Breast epithelium (tissue), 4 donors: ENCODE results near the gene CAPN2. TPM values are rescaled to one million over a fixed set of nuclear protein-coding genes. Genes with fewer than 3 reads are reported as not detected.

Experiments
- DNase-seq, 2 donors: peaks; one replicate each; pipeline ENCODE4 v3.0.0-alpha.2; 2019; ENCODE audit warnings: low spot score in 2 of 2
- H3K27ac ChIP-seq, 2 donors: fragments of 200-600 bp; sonication (generic) in 1 of 2; one replicate each; pipeline ENCODE4 v1.5.1; 2016 to 2019; ENCODE audit warnings: mild to moderate bottlenecking in 1 of 2
- H3K27me3 ChIP-seq, 2 donors: fragments of 200-600 bp; sonication (generic) in 1 of 2; one replicate each; pipeline versions ENCODE4 v1.5.1 to v1.6.0; 2017 to 2019; ENCODE audit warnings: control low read depth in 1 of 2, mild to moderate bottlenecking in 1 of 2
- H3K36me3 ChIP-seq: fragments of 200-600 bp; one replicate; pipeline ENCODE4 v1.5.1; 2019
- H3K4me1 ChIP-seq, 2 donors: fragments of 200-600 bp; sonication (generic); one replicate each; pipeline ENCODE4 v1.5.1; 2016 to 2019; ENCODE audit warnings: control low read depth in 1 of 2
- H3K4me3 ChIP-seq, 3 donors: fragments of 200-600 bp; sonication (generic); 1 replicate in 2 of 3; 2 replicates in 1 of 3; pipeline ENCODE4 v1.5.1; 2016 to 2019; ENCODE audit warnings: mild to moderate bottlenecking in 3 of 3, moderate library complexity in 2 of 3
- H3K9me3 ChIP-seq, 2 donors: fragments of 200-600 bp; sonication (generic) in 1 of 2; one replicate each; pipeline ENCODE4 v1.5.1; 2016 to 2019; ENCODE audit warnings: control low read depth in 1 of 2
- CTCF ChIP-seq, 3 donors: fragments of 450-650 bp; IDR thresholded peaks; one replicate each; pipeline ENCODE4 v1.5.1; 2016 to 2017; ENCODE audit warnings: antibody characterized with exemption in 3 of 3, mild to moderate bottlenecking in 3 of 3, moderate library complexity in 3 of 3
- POLR2A ChIP-seq: fragments of 450-650 bp; IDR thresholded peaks from one replicate; pipeline ENCODE4 v1.6.1; 2016; ENCODE audit warnings: antibody characterized with exemption, mild to moderate bottlenecking, moderate library complexity
- POLR2AphosphoS5 ChIP-seq, 3 donors: sonication (generic); formaldehyde crosslinking; IDR thresholded peaks; one replicate each; pipeline ENCODE4 v1.6.1; 2017; ENCODE audit warnings: antibody characterized with exemption in 3 of 3
- intact Hi-C: fragments of 100-400 bp; cut with DNase I; formaldehyde crosslinking; loops from one replicate; pipeline ENCODE4 v1.15.1; 2023; ENCODE audit warnings: low total_unique reads
- total RNA-seq, 3 donors: library from RNA; depleted of rRNA; stranded (reverse); fragments of >200 nt; gene quantifications; one replicate each; pipeline ENCODE4 v1.1.0, GENCODE V29; 2016

Gene CAPN2
- total RNA-seq, 3 donors from 2014 or later = 162 to 192 (median 164) TPM

GRCh38 chr1:223669003-223669795, 43.1 kb upstream of the CAPN2 start:
- Histone ChIP-seq H3K27me3 (no peaks in the 10 kb centered on the region), H3K4me1 (no peaks in the 10 kb centered on the region), H3K36me3 (no peaks in the 10 kb centered on the region), H3K9me3 (peaks cover 5% of the 10 kb centered on the region in 2 donors), H3K27ac (no peak overlapping the region), H3K4me3 (no peak overlapping the region)
- TF ChIP-seq POLR2A = no peak
- TF ChIP-seq POLR2AphosphoS5 (IDR thresholded peaks at IDR 0.05) = no peak
- no peak for TF ChIP-seq CTCF (IDR thresholded peaks at IDR 0.05)
- intact Hi-C loops = no loop called here
- DNase-seq = no peak

- Histone ChIP-seq H3K27ac (no peak overlapping the region), H3K27me3 (no peaks in the 10 kb centered on the region), H3K4me1 (no peaks in the 10 kb centered on the region), H3K36me3 (no peaks in the 10 kb centered on the region), H3K4me3 (no peak overlapping the region), H3K9me3 (peaks cover 11 to 12% of the 10 kb centered on the region in 2 donors)
- intact Hi-C loops = loop anchor here (10.0 kb wide), 1 partner anchor 536 kb away; no protein-coding TSS in a partner anchor
- peak in 1 of 3 donors; percentile 17 for TF ChIP-seq CTCF (IDR thresholded peaks at IDR 0.05)
- TF ChIP-seq POLR2A = no peak
- no peak for DNase-seq
Measured at GRCh38 chr1:223670458-223671159, 41.7 kb upstream of the CAPN2 start.

GRCh38 chr1:223674119-223674890, 38.0 kb upstream of the CAPN2 start:
- peaks cover 11 to 12% of the 10 kb centered on the region in 2 donors for H3K9me3 ChIP-seq
- TF ChIP-seq CTCF (IDR thresholded peaks at IDR 0.05) = no peak
- no peak for TF ChIP-seq POLR2AphosphoS5 (IDR thresholded peaks at IDR 0.05)
- TF ChIP-seq POLR2A = no peak
- no peak overlapping the region for H3K27ac ChIP-seq

GRCh38 chr1:223678841-223679240, 33.5 kb upstream of the CAPN2 start:
- Histone ChIP-seq H3K36me3 (no peaks in the 10 kb centered on the region), H3K9me3 (peaks cover 10 to 11% of the 10 kb centered on the region in 2 donors), H3K4me3 (no peak overlapping the region), H3K4me1 (no peaks in the 10 kb centered on the region), H3K27me3 (no peaks in the 10 kb centered on the region), H3K27ac (no peak overlapping the region)
- TF ChIP-seq POLR2A (no peak), POLR2AphosphoS5 (IDR thresholded peaks at IDR 0.05) (no peak), CTCF (IDR thresholded peaks at IDR 0.05) (no peak)
- intact Hi-C loops = loop anchor here (10.0 kb wide), 1 partner anchor 544 kb away; no protein-coding TSS in a partner anchor
- DNase-seq = no peak

More at GRCh38 chr1:223674119-223674890, 38.0 kb upstream of the CAPN2 start:
- Histone ChIP-seq H3K27me3 (no peaks in the 10 kb centered on the region), H3K4me3 (no peak overlapping the region), H3K4me1 (no peaks in the 10 kb centered on the region), H3K36me3 (no peaks in the 10 kb centered on the region)
- intact Hi-C loops = loop anchor here (10.0 kb wide), 1 partner anchor 540 kb away; no protein-coding TSS in a partner anchor
- DNase-seq = no peak
